Measurements from ENCODE around the gene HYOU1. TPM values are rescaled to one million over a fixed set of nuclear protein-coding genes. Genes with fewer than 3 reads are reported as not detected.
A peak's percentile ranks its signal among the peaks of the same experiment; 100 is the strongest.
"Not testable (repeated sequence)": the region's sequence is repeated elsewhere in the genome, so short reads cannot be mapped to it uniquely, and the experiment has no call there.

The HYOU1 gene
- total RNA-seq, 1 experiment from 2014 or later, result 161 TPM

GRCh38 chr11:119023741-119024140 lies 33.3 kb downstream of the HYOU1 start:
- DNase-seq (ENCODE audit: low spot score), result no peak

- no peak for DNase-seq (ENCODE audit: low spot score)
Measured at GRCh38 chr11:119021631-119022030, 35.4 kb downstream of the HYOU1 start.

- no peak for DNase-seq (ENCODE audit: low spot score)
Measured at GRCh38 chr11:119019996-119020395, 37.0 kb downstream of the HYOU1 start.

- peak; percentile 99 for DNase-seq (ENCODE audit: low spot score)
Measured at GRCh38 chr11:119018074-119018938, 38.7 kb downstream of the HYOU1 start, which contains the start of the genes RPS25 and TRAPPC4. TSS of gene RPS25 (minus strand) at chr11:119018343. CDS start at chr11:119018284, 59 bp downstream. TSS of gene TRAPPC4 (plus strand) at chr11:119018766. CDS start at chr11:119018796, 30 bp downstream.

GRCh38 chr11:119017377-119017776 lies 39.6 kb downstream of the HYOU1 start:
- DNase-seq (ENCODE audit: low spot score), result not testable (repeated sequence)

- no peak for DNase-seq (ENCODE audit: low spot score)
Measured at GRCh38 chr11:119016216-119017009, 40.6 kb downstream of the HYOU1 start.

- DNase-seq (ENCODE audit: low spot score), result no peak
Measured at GRCh38 chr11:119015054-119015611, 41.9 kb downstream of the HYOU1 start.

- DNase-seq (ENCODE audit: low spot score), result no peak
Measured at GRCh38 chr11:119014209-119014924, 42.6 kb downstream of the HYOU1 start.

- DNase-seq (ENCODE audit: low spot score), result no peak
Measured at GRCh38 chr11:119012629-119013170, 44.3 kb downstream of the HYOU1 start.

- DNase-seq (ENCODE audit: low spot score), result no peak
Measured at GRCh38 chr11:119011476-119012053, 45.4 kb downstream of the HYOU1 start.

- DNase-seq (ENCODE audit: low spot score), result no peak
Measured at GRCh38 chr11:119006656-119007055, 50.3 kb downstream of the HYOU1 start.

- DNase-seq (ENCODE audit: low spot score), result no peak
Measured at GRCh38 chr11:119000906-119001305, 56.1 kb downstream of the HYOU1 start.

GRCh38 chr11:118998822-118999221 lies 58.2 kb downstream of the HYOU1 start:
- DNase-seq (ENCODE audit: low spot score), result peak; percentile 82

- DNase-seq (ENCODE audit: low spot score), result no peak
Measured at GRCh38 chr11:118998388-118998717, 58.7 kb downstream of the HYOU1 start.

- DNase-seq (ENCODE audit: low spot score), result peak; percentile 96
Measured at GRCh38 chr11:118997627-118998387, 59.2 kb downstream of the HYOU1 start, which contains the start of gene CENATAC. TSS of gene CENATAC (plus strand) at chr11:118998138. CDS start at chr11:118998198, 60 bp downstream.

GRCh38 chr11:118996926-118997626 lies 59.9 kb downstream of the HYOU1 start:
- peak; percentile 13 for DNase-seq (ENCODE audit: low spot score)
